GM12873 (cell line): ENCODE data around the gene ASCL5.

ENCODE experiments used
- TF ChIP-seq, protein P1 (sequence below): IDR thresholded peaks from 2 replicates; pipeline ENCODE4 v1.5.1; 2012; ENCODE audit warnings: low read depth, mild to moderate bottlenecking, moderate library complexity, low read length, control low read depth; ENCODE audit not compliant: insufficient read depth; ENCODE audit errors: missing control alignments

ASCL5 gene

DNA sequence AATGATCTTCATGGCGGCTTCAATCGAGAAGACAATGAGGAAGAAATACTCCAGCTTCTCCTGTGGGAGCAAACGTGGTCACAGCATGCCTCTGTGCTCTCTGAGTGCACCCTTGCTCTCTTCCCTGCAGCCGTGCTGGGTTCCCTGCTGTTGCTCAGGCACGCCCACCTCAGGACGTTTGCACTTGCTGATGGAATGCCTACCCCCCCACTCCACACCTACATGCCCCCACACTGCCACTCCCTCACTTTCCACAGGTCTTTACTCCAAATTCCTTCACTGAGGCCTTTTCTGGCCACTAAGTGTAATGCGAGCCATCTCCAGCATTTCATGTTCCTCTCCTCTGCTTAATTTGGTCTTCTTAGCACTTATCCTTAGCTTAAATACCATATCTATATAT, 33.0 kb downstream of the ASCL5 start:
- TF ChIP-seq, protein P1, sequence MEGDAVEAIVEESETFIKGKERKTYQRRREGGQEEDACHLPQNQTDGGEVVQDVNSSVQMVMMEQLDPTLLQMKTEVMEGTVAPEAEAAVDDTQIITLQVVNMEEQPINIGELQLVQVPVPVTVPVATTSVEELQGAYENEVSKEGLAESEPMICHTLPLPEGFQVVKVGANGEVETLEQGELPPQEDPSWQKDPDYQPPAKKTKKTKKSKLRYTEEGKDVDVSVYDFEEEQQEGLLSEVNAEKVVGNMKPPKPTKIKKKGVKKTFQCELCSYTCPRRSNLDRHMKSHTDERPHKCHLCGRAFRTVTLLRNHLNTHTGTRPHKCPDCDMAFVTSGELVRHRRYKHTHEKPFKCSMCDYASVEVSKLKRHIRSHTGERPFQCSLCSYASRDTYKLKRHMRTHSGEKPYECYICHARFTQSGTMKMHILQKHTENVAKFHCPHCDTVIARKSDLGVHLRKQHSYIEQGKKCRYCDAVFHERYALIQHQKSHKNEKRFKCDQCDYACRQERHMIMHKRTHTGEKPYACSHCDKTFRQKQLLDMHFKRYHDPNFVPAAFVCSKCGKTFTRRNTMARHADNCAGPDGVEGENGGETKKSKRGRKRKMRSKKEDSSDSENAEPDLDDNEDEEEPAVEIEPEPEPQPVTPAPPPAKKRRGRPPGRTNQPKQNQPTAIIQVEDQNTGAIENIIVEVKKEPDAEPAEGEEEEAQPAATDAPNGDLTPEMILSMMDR = no peak

DNA sequence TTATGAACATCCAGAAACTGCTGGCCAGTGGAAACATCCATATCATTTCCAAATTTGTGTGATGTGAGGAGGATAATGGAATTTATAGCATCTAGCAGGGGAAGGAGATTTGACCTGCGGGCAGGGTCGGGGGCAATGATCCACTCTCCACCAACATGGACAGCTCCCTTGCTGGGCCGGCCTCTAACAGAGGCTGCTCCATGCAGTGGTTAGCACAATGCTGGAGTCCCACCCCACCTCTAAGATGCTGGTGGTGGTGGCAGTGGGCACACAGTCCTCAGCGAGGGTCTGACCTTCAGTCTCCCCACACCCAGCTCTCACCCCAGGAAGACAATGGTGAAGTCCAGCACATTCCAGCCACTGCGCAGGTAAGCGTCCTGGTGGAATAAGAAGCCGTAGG, 33.4 kb downstream of the ASCL5 start:
- TF ChIP-seq, protein P1 = no peak

DNA sequence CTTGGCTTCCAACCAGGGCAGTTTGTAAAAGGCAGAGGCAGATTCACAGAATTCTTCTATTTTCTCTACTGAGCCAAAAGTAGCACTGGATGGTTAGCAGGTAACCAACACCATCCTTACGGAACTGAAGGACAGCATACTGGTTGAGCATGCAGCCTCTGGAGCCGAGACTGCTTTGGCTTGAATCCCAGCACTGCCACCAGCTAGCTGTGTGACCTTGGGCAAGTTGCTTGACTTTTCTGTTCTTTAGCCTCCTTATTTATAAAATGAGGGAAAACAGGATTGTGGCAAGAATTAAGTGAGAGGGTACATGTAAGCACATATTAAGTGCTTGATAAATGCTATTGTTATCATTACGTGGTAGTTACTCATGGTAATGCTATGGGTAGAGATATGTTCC, 34.2 kb downstream of the ASCL5 start:
- TF ChIP-seq, protein P1 = no peak

DNA sequence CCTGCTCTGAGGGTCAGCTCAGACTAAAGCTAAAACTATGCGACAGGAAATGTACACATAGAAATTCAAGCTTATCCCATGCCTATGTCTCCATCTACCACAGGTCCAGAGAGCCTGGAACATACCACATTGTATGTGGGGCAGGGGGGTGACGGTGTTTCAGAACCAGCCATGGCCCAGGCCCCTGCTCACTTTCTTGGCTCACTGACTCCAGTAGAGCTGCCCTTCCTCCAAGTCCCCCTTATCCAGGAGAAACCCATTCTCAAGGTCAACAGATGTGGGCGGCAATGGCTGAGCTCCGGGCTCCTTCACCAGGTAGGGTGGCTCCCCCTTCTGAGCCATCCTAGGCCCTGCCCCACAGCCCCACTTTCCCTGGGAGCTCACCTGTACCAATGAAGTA, 35.7 kb downstream of the ASCL5 start:
- TF ChIP-seq, protein P1 = no peak

DNA sequence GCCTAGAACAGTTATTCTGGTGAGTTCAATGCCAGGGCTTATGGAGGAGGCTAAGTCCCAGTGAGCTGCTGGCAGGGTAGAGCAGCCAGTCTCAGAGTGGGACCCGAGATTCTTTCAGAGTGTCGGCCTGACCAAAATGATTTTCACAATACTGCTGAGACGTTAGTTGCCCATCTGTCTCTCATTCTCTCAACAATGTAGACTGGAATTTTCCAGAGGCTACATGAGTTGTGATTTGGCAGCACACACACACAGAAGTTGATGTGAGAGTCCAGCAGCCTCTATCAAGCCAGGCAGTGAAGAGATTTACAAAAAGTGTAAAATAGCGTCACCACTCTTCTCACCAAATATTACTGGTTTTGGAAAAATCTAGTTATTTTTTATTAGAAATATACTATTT, 36.4 kb downstream of the ASCL5 start:
- TF ChIP-seq, protein P1 = no peak

DNA sequence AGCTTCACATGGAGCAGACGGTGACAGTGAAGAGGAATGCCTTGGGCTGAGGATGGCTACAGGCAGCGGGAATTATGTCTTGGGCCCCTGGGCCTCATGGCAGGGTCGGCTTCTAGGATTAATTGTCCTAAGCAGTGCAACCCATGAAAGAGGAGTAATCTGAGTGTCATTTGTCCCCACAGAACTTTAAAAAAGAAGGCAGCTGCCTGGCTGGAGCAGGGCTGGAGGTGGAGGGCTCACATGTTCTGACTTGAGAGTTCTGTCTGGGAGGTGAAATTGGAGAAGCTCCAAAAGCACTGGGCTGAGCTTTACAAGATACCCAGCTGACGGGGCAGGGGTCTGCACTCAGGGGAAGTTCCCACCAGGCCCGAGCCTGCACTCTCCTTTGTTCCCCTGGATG, 37.4 kb downstream of the ASCL5 start:
- TF ChIP-seq, protein P1 = no peak

DNA sequence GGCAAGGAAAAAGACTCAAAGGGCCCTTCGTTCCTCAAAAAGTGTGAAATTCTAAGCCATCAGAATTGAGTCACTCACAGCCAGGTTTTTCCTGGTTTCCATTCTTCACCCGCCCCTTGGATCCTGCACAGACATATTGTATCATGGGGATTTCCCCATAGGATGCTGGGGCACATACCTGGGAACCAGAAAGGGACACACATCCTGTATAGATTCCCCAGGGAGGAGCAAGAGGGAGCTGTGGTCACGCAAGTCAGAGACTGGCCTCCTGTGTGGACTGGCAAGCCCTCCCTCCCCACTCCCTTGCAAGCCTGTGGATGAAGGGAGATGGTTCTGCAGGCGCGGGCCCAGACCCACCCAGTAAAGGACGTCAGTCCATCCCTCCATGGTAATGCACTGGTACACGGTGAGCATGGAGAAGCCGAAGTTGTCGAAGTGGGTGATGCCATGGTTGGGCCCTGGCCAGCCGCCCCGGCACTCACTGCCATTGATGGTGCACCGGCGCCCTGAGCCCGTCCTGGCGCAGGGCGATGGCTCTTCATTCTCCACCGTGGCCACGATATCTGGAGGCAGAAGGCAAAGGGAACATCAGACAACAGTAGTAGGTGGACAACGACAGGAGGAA, 38.0 kb downstream of the ASCL5 start:
- TF ChIP-seq, protein P1 = no peak
